HS-5 (cell line): Measurements from ENCODE around the gene PCSK2.
A peak's percentile ranks its signal among the peaks of the same experiment; 100 is the strongest.
"Not testable (repeated sequence)": the region's sequence is repeated elsewhere in the genome, so short reads cannot be mapped to it uniquely, and the experiment has no call there.

Experiments used
- DNase-seq: peaks from one replicate; pipeline ENCODE4 v3.0.0-alpha.2; 2012; ENCODE audit warnings: low read depth

PCSK2 gene, protein sequence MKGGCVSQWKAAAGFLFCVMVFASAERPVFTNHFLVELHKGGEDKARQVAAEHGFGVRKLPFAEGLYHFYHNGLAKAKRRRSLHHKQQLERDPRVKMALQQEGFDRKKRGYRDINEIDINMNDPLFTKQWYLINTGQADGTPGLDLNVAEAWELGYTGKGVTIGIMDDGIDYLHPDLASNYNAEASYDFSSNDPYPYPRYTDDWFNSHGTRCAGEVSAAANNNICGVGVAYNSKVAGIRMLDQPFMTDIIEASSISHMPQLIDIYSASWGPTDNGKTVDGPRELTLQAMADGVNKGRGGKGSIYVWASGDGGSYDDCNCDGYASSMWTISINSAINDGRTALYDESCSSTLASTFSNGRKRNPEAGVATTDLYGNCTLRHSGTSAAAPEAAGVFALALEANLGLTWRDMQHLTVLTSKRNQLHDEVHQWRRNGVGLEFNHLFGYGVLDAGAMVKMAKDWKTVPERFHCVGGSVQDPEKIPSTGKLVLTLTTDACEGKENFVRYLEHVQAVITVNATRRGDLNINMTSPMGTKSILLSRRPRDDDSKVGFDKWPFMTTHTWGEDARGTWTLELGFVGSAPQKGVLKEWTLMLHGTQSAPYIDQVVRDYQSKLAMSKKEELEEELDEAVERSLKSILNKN

DNA sequence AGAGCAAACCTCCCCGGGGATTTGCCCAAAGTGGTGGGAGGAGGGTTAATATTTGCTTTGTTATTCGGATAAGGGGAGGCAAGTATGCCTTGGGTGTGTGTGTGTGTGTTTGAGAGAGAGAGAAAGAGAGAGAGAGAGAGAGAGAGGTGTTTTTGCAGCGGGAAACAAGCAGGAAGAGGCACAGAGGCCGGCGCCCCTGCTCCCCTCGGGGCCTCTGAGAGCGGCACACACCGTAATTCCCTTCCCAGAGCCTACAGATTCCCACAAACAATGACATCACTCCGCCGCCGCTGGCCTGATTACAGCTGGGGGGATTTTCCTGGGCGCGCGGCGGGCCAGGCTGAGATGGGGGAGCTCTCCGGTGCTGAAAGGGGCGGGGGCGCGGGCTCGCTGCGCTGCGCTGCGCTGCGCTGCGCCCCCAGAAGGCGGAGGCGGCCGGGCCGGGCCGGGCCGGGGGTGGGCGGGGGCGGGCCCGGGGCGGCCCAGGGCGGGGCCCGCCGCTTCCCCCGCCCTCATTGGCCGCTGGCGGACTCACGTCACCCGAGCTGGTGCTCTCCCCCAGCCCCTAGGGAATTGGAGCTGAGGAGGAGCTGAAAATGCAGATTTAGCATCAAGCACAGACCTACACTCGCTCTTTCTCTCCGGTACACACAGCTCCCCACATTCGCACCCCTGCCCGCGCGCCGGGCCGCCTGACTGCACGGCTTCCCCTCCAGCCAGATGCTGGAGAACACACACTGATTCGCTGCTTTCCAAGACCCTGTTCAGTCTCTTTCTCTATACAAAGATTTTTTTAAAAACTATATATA lies at the start of gene PCSK2:
Gene PCSK2 (plus strand): TSS at position 631 of the 809 bp plus-strand sequence. CDS start 266 bp downstream, outside the sequence.
- no peak for DNase-seq

DNA sequence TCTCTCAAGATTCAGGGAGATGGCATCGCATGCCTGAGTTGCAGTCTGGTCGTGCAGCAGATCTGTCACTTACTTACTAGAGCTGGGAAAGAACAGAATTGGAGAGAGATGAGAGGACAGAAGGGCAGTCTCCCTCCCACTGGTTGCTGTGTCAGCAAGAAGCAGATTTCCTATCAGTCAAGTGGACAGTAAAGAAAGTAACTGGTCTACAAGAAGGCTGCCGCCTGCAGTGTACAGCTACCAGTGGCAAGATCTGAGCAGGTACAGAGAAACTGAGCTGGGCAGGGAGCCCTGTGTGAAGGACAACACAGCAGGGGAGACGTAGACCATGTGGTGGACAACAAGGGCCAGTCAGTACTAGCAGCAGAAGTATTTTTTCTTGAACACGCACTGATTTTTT lies 49.5 kb upstream of the PCSK2 start:
- DNase-seq: no peak

DNA sequence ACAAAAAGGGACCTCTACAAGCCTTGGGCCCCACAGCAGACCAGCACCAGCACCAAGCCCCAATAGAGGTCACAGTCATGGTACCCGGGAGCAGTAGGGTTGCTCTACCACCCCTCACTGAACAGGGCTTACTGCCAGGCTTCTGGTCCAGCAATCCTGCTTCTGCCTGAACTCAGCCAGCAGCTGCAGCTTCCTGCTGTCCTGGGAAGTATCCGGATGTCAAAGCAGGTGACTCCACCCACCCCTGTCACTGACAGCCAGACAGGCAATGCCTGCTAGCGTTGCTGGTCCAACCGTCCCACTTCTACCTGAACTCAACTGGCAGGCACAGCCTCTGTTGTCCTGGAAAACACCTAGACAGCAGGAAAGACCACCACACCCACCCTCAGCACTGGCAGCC lies 47.0 kb upstream of the PCSK2 start:
- DNase-seq: no peak

DNA sequence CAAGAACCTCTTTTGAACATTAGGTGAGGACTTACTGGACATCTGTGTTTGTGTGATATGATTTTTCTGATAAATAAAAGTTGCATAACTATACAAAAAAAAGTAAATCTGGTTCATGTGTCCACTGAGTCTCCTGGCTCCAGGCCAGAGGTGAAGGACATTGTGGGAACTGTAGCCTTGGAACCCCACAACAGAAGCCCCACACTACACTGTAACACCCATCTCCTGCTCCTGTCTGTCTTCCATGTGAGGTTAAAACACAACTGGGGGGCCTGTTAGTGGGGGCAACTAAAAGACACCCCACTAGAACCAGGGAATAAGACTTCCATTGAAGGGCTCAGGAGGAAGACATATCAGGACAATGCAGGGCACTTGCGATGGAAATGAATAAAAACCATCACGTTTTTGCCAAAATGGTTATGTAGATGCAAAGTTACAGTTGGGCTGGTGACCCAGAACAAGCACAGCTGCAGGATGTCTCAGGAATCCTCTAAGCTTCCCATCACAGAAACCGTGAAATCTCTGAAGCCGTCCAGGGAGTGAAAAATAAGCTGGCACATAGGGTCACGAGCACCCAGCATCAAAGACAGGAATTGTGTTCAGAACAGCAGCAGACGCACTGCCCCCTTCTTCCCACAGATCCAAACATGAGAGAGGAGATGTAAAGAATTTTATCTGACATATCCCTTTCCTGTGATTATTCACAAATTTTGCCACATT lies 36.7 kb upstream of the PCSK2 start:
- DNase-seq: no peak

DNA sequence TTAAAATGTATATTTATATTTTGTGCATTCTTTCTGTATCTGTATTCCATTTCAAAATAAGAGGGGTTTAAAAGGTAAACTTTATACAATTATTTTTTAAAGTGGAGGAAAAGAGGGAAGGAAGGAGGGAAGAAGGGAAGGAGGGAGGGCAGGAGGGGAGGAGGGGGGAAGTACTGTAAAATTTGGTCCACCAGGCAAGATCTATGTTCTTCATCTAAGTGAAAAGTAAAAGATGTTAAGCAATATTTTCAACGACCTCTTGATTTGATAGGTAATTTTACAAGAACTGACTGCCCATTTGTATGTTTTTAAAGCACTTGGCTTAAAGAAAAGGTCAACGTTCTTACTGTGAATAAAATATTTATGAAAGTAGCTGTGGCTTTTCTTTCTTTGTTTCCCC lies 29.8 kb upstream of the PCSK2 start:
- DNase-seq: no peak

DNA sequence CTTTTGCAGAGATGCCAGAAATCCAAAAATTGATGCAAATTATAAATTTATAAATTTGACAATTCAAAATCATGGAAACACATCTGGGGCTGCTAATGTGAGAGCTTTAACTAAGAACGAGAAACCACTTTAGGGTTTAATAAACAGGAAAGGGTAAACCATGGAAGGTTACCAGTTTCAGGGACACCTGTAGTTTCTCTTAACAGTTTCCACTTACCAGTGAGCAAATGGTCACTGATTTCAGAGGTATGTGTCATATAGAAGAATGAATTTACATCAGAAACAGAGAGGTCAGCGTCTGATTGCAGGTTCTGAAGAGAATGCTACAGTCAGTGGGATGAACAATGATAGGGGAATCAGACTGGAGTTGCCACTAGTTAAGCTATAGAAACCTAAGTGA lies 24.8 kb upstream of the PCSK2 start:
- no peak for DNase-seq

DNA sequence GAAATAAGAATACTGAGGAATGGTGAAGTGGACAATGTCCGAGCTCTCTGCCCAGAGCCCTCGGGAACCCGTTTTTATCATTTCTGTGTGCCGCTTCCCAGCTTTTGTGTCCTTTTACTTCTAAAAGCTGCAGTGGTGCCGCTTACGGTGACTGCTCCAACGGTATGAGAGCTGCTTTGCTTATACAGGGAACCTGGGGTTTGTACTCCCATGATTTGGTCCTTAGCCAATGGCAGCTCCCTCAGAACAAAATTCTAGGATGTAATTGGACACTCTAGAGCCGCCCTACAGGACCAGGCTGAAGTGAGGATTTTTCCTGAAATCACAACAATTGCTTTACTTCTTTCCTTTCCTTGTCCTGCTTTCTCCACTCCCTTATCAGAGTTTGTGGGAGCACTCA lies 24.2 kb upstream of the PCSK2 start:
- no peak for DNase-seq

DNA sequence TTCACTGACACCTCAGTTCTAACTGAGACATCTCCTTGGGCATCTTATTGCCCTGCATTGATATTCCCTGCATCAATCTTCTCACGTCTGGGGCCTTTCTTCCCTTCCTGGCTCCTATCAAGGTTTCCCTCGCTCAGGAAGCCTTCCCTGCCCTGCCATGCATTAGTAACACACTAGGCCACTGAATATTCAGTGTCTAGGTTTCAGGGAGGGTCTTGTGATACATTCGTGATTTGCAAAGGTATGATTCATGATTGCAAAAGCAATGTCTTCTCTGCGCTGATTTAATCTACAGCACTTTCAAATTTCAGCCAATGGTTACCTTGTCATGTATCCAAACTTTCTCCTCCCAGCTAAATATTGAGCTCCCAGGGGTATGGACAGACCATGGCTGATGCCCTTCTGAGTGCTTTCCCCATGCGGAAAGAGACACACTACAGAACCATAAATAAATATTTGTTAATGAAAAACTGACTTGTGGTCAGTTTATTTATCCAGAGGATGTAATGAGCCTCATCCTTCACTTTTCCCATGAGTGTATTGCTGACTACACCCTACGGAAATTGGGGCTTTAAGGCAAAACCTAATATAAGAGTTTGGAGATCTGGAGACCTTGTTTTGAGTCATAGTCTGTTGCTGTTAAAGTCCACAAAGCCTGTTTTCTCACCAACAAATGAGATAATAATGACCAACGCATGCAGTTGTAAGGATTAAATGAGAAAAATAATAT lies 21.6 kb upstream of the PCSK2 start:
- no peak for DNase-seq

DNA sequence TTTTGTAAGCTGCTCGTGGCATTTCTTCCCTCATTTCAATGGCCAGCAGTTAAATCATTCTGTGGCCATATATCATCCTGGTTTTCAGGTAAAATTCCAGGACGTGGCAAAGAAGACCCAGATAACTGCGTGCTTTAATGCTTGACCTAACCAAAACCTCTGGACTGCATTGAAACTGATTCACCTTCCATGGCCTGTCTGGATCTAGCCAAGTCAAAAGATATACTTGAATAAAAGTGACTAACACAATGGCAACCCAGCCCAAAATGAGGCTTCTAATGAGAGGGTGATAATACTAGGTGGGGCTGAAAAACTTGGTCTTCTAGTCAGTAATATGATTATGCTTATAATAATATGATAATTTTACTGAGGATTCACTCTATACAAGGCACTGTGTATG lies 16.5 kb upstream of the PCSK2 start:
- DNase-seq: no peak

DNA sequence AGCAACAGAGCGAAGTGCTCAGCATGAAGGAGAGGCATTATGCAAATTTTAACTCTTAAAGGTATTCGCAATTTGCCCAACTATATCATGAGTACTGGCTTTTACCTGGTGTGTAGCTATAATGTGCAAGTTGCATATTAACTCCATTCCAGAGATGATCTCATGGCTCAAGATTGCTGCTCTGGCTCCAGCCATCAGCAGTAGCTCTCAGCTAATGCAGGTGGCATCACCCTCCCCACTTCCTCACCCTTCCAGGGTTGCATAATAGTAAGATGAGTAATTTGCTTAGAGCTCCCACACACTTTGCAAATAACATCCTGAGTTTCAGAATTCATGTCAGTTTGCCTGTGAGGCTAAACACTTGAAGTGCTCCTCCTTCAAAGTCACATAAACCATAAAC lies 15.9 kb upstream of the PCSK2 start:
- peak; percentile 49 for DNase-seq

DNA sequence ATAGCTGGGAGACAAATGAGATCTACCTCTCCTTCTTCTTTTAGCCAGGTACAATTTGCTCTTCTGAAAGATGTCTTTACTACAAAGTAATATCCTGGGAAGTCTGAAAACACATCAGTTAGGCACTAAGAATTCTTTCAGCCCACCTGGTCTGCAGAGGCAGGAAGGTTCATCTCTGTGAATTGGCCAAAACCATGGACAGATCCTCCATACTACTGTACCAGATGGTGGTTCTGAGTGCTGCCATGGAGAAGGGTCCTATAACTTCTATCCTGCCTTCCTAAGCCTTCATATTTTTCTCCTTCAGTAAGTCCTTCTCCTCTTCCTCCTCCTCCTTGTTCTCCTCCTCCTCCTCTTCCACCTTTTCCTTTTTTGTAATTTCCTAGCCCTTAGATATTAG lies 11.7 kb upstream of the PCSK2 start:
- DNase-seq: no peak

DNA sequence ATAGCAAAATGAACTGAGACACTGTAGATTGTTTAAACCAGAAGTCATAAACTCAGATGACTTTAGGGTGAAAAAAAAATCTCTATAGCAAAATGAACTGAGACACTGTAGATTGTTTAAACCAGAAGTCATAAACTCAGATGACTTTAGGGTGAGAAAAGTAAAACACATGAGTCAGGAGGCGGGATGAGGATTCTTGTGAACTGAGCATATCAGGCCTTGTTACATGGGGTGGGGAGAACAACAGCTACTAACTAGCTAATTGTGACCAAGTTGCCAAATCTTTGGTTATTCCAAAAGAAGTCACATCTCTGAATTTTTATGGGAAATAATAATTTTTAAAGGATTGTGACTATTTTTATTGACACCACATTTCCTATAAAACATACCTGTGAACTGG lies 7.0 kb upstream of the PCSK2 start:
- DNase-seq: not testable (repeated sequence)

DNA sequence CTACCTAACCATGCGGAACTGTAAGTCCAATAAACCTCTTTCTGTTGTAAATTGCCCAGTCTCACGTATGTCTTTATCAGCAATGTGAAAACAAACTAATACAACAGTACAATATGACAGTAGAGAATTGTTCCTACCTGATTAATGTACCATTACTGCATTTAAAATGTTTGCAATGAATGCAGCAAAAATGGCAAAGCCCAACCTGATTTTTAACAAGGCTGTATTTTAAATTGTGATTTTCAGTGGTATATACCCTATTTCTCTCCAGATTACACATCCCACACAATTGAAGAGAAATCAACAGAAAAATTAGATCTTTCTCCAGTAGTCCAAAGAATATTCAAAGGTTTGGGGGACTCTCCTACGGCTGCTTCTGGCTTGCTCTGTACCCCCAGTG lies 3.3 kb upstream of the PCSK2 start:
- no peak for DNase-seq

DNA sequence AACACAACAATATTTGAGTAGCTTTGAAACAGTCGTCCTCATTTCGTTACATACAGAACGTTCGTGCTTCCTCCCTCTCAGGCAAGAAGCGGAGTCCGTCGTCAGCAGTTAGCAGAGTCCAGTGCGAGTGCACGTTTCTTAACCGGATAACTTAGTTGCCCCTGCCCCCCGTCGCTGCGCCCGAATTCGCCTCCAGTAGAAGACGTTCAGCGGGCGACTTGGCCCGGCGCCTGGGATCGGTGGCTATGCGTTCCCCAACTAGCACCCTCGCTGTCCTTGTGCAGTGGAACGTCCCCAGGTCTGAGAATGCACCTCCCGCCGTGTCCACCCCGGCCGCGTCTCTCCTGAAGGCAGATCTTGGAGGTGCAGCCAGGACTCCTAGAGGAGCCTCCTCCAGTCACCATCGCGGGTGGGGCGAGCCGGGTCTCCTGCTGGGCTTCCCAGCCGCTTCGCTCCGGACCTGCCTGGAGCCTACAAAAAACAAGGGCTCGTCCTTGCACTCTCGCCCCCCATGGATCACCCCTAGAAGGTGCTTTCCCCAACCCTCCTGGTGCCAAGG lies 910 bp upstream of the PCSK2 start:
- DNase-seq: no peak

DNA sequence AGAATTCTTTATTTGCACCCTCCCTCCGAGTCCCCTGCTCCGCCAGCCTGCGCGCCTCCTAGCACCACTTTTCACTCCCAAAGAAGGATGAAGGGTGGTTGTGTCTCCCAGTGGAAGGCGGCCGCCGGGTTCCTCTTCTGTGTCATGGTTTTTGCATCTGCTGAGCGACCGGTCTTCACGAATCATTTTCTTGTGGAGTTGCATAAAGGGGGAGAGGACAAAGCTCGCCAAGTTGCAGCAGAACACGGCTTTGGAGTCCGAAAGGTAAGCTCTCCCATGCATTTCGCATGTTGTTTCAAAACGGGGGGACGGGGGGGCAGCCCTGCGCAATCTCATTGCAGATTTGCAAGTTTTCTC lies 357 bp downstream of the PCSK2 start:
- no peak for DNase-seq

DNA sequence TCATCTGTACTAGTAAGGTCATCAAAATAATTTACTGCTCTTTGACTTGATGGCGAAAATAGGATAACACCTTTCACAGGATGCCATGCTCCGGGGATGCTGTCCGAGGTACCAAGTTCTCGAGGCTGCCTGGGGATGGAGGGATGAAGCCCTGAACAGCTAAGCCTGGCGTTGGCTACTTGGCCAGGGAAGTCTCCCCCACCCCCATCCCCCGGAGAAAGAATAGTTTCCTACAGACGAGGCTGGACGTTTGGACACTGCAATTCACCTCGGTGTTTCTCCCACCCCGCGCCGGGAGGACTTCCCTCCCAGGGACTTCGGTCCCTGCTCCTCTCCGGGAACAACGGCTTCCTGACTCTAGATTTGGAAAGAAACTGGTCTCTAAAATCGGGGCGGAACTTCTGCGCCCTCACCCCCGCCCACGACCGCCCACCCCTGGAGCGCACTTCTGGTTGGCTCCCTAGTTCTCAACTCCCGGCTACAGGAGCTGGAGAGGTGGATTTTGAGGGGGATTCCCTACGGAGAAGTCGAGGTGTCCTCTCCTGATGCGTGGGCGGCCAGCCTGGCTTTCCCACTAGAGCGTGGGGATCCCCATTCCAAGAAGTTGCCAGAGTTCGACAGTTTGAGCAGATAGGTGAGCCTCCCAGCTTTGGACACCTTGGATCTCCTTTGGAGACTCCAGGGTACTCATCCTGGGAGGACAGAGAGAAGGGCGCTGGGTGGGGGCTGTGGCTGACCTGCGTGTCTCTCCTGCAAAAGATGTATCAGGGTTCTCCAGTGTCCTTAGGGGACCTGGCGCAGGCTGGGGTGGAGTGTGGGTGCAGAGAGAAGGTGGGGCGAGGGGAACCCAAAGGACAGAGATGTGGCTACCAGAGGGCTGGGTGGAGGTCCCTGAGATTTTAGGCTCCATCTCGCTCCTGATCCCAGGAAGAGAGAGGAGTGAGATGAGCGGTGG lies 1.1 kb downstream of the PCSK2 start:
- no peak for DNase-seq

DNA sequence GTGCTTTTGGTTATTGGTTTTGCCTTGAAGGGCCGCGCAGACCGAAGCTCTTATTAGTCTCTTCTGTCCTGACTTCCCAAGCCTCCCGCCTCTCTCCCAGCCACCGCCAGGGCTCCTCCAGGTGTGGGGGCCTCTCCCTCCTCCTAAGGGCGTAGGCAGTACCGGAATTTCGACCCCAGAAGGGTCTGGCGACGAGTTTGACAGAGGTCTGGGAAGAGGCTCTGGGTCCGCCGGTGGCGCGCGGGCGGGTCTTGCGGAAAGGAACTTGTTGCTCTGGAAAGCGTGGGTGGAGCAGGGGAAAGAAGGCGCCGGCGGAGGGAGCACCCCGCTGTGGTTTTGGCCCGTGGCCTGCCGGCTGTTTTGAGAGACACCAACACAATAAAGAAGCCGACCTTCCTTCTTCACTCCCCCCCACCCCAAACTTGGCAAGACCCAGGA lies 1.8 kb downstream of the PCSK2 start:
- DNase-seq: no peak

DNA sequence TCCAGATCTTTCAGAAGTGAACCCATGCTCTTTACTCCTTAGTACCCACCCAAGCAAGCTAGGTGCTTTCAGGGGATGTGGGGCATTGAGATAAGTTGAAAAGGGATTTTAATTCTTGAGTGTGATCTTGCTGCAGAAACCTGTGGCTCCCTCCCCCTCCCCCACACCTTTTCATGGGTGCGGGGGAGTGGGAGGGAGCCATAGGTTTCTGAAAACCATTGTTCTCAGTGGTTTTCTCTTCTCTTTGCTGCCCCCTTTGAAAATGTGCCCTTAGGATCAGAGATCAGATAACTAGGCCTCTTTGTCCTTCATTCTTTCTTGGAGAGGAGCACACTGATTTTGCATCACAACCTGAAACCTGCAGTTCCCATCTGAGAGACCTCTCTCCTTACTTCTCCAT lies 2.4 kb downstream of the PCSK2 start:
- no peak for DNase-seq

DNA sequence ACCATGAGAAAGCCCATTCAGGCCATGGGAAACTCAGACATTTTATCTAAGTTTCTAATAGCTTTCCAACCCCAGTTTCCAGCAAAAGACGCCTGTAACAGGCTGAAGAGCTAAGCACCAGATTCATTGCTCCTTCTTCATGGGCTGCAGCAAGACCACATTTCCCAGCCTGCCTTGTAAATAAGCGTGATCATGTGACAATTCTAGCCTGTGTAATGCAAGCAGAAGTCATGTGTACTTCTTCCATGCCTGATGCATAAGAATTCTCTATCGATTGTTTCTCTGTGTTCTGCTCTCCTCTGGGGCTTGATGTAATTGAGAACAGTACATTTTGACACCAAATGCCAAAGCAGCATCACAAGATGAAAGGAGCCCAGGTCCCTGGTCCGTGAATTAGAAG lies 6.8 kb downstream of the PCSK2 start:
- no peak for DNase-seq

DNA sequence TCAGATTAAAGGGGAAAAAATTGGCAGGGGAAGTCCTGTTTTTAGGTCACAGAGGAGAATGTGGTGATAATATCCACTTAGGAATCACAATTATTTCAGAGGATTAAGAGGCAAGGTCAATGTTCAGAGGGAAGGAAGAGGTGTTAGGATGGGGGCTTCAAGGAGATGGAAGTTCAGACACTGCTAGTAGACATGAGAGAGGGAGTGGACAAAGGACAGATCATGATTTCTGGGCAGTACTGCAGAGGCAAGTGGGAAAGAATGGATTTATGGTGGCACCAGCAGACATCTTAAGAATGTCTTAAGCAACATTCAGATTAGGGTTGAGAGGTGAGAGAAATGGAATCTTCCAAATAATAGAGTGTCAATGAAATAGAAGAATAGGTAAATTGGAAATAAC lies 9.9 kb downstream of the PCSK2 start:
- DNase-seq: no peak
